Metanephros (tissue), 1 donor: Measurements from ENCODE around the gene AFF1. TPM values are rescaled to one million over a fixed set of nuclear protein-coding genes. Genes with fewer than 3 reads are reported as not detected.

Source experiments
- total RNA-seq: library from RNA; depleted of rRNA; stranded (reverse); fragments of >200 nt; gene quantifications from one replicate; pipeline ENCODE4 v1.2.3, GENCODE V29; 2014

Gene AFF1
- 63.3 TPM for total RNA-seq

DNA sequence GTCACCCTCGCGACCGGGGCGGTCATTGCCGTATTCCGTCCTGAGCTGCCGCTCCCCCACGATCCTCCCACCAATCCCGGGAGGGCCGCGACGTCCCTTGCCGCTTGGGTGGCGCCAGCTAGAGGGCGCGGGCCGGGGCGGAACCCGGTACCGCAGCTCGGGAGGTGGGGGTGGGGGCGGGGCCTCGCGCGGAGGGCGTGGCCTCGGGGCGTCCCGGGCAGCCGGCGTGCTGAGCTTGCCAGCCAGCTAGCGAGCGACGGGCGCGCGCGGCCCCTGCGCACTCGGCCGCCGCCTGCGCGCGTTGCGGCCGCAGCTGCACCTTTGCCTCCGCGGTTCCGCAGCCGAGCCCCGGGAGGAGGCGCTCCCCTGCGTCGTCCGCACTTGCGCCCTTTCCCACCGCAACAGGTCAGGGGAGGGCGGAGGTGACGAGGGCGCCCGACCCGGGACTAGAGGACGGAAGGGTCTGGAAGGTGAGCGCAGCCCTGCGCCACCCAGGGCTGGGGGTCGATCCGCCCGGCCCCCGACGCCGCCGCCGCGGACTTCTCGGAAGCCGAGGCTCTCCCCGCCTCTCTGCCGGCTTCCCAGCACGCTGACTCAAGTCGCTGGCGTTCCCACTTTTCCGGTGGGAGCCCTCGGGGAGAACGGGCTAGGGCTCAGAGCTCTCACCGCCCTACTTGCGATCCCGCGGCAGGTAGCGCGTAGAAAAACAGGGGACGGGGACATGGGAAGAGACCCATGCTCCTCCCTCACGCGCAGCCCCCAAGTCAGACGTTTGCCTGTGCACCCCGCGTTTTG lies at the start of gene AFF1:
Gene AFF1, plus strand, starts transcription at position 241 of the 795 bp plus-strand sequence. CDS start 13,523 bp downstream, outside the sequence.

DNA sequence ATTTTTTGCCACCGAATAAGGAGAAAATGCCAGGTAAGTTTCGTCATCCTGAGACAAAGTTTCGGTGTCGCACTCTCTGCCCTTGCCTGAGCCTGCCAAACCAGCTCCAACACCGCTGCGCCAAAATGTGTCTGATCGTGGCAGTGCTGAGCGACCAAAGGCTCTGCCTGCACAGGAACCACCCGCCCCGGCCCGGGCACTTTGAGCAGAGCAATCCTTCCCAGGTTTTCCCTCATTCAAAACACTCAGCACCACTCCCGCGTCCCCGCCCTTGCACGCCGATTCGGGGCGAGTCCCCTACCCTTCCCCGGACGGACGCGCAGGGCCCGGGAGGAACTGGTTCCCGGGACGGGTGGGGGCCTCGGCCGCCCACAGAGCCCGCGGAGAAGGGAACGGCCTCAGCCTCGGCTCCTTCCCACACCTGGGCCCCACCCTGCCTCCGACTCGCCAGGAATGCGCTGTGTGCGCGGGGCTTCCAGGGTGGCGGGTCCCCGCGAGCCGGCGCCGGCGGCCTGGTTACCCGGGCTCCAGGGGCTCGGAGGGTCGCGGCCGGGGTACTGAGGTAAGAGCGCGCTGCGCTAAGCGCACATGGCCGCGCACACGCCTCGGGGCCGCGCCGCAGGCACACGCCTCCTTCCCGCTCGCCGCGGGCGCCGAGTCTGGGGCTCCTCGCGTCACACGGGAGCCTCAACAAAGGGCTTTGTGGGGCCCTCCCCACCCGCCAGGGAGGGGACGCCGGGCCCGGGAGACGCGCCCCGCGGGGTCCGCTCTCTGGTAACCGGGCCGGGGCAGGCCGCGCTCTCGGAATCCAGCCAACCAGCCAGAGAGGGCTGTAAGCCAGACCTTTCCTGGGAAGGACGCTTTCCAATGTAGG lies 42.8 kb upstream of the AFF1 start, which contains the start of gene C4orf36:
Gene C4orf36, minus strand, starts transcription at position 661 of the 874 bp plus-strand sequence. CDS start 902 bp downstream, outside the sequence.

Other genes starting within 250 kb of the AFF1 start
- 0.53 TPM for gene SLC10A6, start 85.6 kb upstream of the AFF1 start, total RNA-seq
- 1.3 TPM for gene C4orf36, start 42.6 kb upstream of the AFF1 start, total RNA-seq